ENCODE data around the gene FERMT3.

Gene FERMT3

GRCh38 chr11:64203421-64204079, 3.0 kb upstream of the FERMT3 start:
- DNase-seq (ENCODE audit: low read depth) = no peak
- TF ChIP-seq CTCF (IDR thresholded peaks at IDR 0.05; ENCODE audit: control insufficient read depth, insufficient read depth, low read depth, low read length, missing control alignments) = no peak
- no peak overlapping the region for H3K4me3 ChIP-seq (ENCODE audit: control insufficient read depth, low read depth, low read length)

- DNase-seq (ENCODE audit: low read depth) = no peak
- no peak for TF ChIP-seq CTCF (IDR thresholded peaks at IDR 0.05; ENCODE audit: control insufficient read depth, insufficient read depth, low read depth, low read length, missing control alignments)
Observed at GRCh38 chr11:64204080-64204440, 2.5 kb upstream of the FERMT3 start.

GRCh38 chr11:64204464-64204989, 2.0 kb upstream of the FERMT3 start:
- peak; percentile 83 for DNase-seq (ENCODE audit: low read depth)
- peak; percentile 83 for TF ChIP-seq CTCF (IDR thresholded peaks at IDR 0.05; ENCODE audit: control insufficient read depth, insufficient read depth, low read depth, low read length, missing control alignments)
- H3K4me3 ChIP-seq (ENCODE audit: control insufficient read depth, low read depth, low read length) = no peak overlapping the region

More at GRCh38 chr11:64204080-64204440, 2.5 kb upstream of the FERMT3 start:
- no peak overlapping the region for H3K4me3 ChIP-seq (ENCODE audit: control insufficient read depth, low read depth, low read length)

GRCh38 chr11:64207256-64208085, 950 bp downstream of the FERMT3 start:
- no peak for TF ChIP-seq CTCF (IDR thresholded peaks at IDR 0.05; ENCODE audit: control insufficient read depth, insufficient read depth, low read depth, low read length, missing control alignments)
- no peak overlapping the region for H3K4me3 ChIP-seq (ENCODE audit: control insufficient read depth, low read depth, low read length)
- DNase-seq (ENCODE audit: low read depth) = no peak

GRCh38 chr11:64208086-64208795, 1.7 kb downstream of the FERMT3 start:
- H3K4me3 ChIP-seq (ENCODE audit: control insufficient read depth, low read depth, low read length) = no peak overlapping the region
- DNase-seq (ENCODE audit: low read depth) = no peak
- no peak for TF ChIP-seq CTCF (IDR thresholded peaks at IDR 0.05; ENCODE audit: control insufficient read depth, insufficient read depth, low read depth, low read length, missing control alignments)

- TF ChIP-seq CTCF (IDR thresholded peaks at IDR 0.05; ENCODE audit: control insufficient read depth, insufficient read depth, low read depth, low read length, missing control alignments) = no peak
- DNase-seq (ENCODE audit: low read depth) = no peak
- no peak overlapping the region for H3K4me3 ChIP-seq (ENCODE audit: control insufficient read depth, low read depth, low read length)
Observed at GRCh38 chr11:64208796-64209562, 2.5 kb downstream of the FERMT3 start.

Data from AG09309 (cell line).